ENCODE data around the gene ESPN. TPM values are rescaled to one million over a fixed set of nuclear protein-coding genes. Genes with fewer than 3 reads are reported as not detected.

The ESPN gene
- total RNA-seq, 2 experiments from 2014 or later: 0.14 to 0.55 TPM

DNA sequence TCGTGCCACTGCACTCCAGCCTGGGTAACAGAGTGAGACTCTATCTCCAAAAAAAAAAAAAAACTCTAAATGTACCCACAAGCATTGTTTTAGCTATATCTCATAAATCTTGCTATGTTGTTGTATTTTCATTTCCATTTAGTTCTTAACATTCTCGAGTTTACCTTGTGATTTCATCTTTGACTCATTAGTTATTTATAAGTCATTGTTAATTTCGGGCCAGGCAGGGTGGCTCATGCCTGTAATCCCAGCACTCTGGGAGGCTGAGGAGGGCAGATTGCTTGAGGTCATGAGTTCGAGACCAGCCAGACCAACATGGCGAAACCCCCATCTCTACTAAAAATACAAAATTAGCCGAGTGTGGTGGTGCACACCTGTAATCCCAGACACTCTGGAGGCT, 16.6 kb upstream of the ESPN start:
- intact Hi-C loops (cut with DNase I, micrococcal nuclease): no loop called here
- Mint-ChIP-seq H3K4me1 (no peaks in the 10 kb centered on the region), H3K9me3 (ENCODE audit: low read depth) (no peaks in the 10 kb centered on the region), H3K4me3 (no peak overlapping the region), H3K27ac (no peak overlapping the region), H3K27me3 (peaks cover 12% of the 10 kb centered on the region), H3K36me3 (ENCODE audit: low read depth) (no peaks in the 10 kb centered on the region)
- DNase-seq (no peak), ATAC-seq (no peak)
- CTCF ChIA-PET: interaction anchor here (0.7 to 1.8 kb wide), 5 partner anchors 10 to 161 kb away, joined by 3 to 7 read pairs (median 3); no protein-coding TSS in a partner anchor
- POLR2A ChIA-PET: no interaction called here

DNA sequence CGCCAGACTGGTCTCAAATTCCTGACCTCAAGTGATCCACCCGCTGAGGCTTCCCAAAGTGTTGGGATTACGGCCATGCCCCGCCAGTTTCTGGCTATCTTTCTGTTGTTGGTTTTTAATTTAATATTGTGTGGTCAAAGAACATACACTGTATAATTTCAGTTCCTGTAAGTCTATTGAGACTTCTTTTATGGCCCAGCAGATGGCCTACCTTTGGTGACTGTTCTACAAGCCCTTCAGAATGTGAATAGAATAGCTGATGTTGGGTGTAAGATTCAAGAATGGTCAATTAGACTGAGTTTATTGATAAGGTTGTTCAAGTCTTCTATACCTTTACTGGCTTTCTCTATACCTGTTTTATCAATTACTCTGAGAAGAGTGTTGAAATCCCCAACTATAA, 15.5 kb upstream of the ESPN start:
- ATAC-seq (no peak), DNase-seq (no peak)
- intact Hi-C loops (cut with DNase I, micrococcal nuclease): no loop called here
- Mint-ChIP-seq H3K9me3 (ENCODE audit: low read depth) (no peaks in the 10 kb centered on the region), H3K4me3 (no peak overlapping the region), H3K27ac (no peak overlapping the region), H3K4me1 (no peaks in the 10 kb centered on the region), H3K27me3 (peaks cover 12% of the 10 kb centered on the region), H3K36me3 (ENCODE audit: low read depth) (no peaks in the 10 kb centered on the region)
- CTCF ChIA-PET: interaction anchor here (0.7 to 1.6 kb wide), 3 partner anchors 14 to 233 kb away, joined by 5 to 7 read pairs (median 5); no protein-coding TSS in a partner anchor
- POLR2A ChIA-PET: no interaction called here

DNA sequence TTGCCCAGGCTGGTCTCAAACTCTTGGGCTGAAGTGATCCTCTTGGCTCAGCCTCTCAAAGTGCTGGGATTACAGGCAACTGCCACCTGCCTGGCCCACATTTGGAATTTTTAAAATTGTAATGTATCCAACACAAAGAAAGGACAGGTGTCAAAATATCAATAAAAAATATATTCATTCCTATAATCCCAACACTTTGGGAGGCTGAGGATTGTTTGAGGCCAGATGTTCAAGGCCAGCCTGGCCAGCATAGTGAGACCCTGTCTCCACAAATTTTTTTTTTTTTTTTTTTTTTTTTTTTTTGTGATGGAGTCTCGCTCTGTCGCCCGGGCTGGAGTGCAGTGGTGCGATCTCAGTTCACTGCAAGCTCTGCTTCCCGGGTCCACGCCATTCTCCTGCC, 14.8 kb upstream of the ESPN start:
- no peaks in the 10 kb centered on the region for H3K9me3 Mint-ChIP-seq (ENCODE audit: low read depth)
- DNase-seq (no peak), ATAC-seq (no peak)
- CTCF ChIA-PET: interaction anchor here (1.3 kb wide), 1 partner anchor 50 kb away, joined by 3 read pairs; no protein-coding TSS in a partner anchor
- no peak overlapping the region for H3K27ac Mint-ChIP-seq
- intact Hi-C loops (cut with DNase I, micrococcal nuclease): no loop called here
- H3K4me1 Mint-ChIP-seq: peaks cover 7% of the 10 kb centered on the region
- H3K27me3 Mint-ChIP-seq: peaks cover 18% of the 10 kb centered on the region
- no peak overlapping the region for H3K4me3 Mint-ChIP-seq
- POLR2A ChIA-PET: no interaction called here
- H3K36me3 Mint-ChIP-seq (ENCODE audit: low read depth): no peaks in the 10 kb centered on the region

DNA sequence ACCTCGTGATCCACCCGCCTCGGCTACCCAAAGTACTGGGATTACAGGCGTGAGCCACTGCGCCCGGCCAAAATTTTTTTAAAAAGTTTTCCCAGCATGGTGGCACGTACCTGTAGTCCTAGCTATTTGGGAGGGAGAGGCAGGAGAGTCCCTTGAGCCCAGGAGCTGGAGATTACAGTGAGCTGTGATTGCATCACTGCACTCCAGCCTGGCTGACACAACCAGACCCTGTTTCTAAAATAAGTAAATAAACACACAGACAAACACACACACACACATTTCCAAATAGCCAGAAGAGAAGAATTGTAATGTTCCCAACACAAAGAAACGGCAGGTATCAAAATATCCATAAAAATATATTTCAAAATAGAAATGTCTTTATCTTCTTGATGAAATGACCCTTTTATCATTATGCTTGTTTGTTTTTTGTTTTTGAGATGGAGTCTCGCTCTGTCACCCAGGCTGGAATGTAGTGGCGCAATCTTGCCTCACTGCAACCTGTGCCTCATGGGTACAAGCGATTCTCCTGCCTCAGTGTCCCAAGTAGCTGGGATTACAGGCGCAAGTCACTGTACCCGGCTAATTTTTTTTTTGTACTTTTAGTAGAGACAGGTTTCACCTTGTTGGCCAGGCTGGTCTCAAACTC, 14.2 kb upstream of the ESPN start:
- Mint-ChIP-seq H3K27ac (no peak overlapping the region), H3K9me3 (ENCODE audit: low read depth) (no peaks in the 10 kb centered on the region), H3K27me3 (peaks cover 22% of the 10 kb centered on the region), H3K36me3 (ENCODE audit: low read depth) (no peaks in the 10 kb centered on the region), H3K4me3 (no peak overlapping the region), H3K4me1 (peaks cover 9% of the 10 kb centered on the region)
- ChIA-PET POLR2A (interaction anchor here (0.7 kb wide), 1 partner anchor 376 kb away, joined by 3 read pairs; no protein-coding TSS in a partner anchor), CTCF (interaction anchor here (1.1 to 1.3 kb wide), 2 partner anchors 10 to 51 kb away, joined by 3 read pairs; no protein-coding TSS in a partner anchor)
- intact Hi-C loops (cut with DNase I, micrococcal nuclease): no loop called here
- DNase-seq: no peak
- ATAC-seq: no peak

DNA sequence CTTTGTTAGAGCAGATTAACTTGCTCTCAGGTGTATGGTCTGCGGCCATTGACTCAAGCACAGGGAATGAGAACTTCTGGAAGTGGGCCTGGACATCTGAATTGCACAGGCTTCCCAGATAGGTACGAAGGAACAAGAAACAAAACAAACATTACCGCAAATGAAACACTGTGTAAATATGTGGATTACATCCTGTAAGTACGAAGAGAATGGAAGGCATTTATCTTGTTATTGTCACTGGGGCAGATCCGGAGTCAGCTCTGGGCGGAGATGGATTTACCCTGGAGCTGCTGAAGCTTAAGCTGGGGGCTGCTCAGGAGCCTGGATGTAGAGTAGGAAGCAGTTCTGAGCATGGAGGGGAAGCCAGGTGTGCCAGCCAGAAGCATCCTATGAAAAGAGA, 11.7 kb upstream of the ESPN start:
- ChIA-PET POLR2A (no interaction called here), CTCF (interaction anchor here (0.6 to 2.2 kb wide), 2 partner anchors 10 kb away, joined by 5 to 14 read pairs; no protein-coding TSS in a partner anchor)
- H3K27ac Mint-ChIP-seq: no peak overlapping the region
- H3K27me3 Mint-ChIP-seq: peaks cover 44% of the 10 kb centered on the region
- no peak for ATAC-seq
- DNase-seq: no peak
- H3K4me1 Mint-ChIP-seq: peaks cover 9% of the 10 kb centered on the region
- H3K9me3 Mint-ChIP-seq (ENCODE audit: low read depth): no peaks in the 10 kb centered on the region
- intact Hi-C loops (cut with DNase I, micrococcal nuclease): no loop called here
- no peaks in the 10 kb centered on the region for H3K36me3 Mint-ChIP-seq (ENCODE audit: low read depth)
- no peak overlapping the region for H3K4me3 Mint-ChIP-seq

DNA sequence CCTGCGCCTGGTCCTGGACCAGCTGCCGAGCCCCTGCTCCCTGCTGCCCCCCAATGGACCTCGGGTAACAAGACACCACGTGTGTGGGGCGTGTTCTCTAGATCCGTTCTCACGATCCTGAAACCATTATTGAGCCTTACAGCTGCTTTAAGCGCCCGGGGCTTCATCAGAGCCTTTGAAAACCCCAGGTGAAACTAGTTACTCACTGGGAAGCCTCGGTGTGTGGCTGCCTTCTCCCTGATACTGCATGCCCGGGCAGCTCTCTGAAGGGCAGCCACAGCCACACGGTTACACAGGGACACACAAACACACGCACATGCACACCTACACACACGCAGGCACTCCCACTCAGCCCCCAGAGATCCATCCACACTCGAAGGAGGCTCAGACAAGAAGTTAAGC, 10.1 kb upstream of the ESPN start:
- ChIA-PET CTCF (interaction anchor here (0.7 to 2.2 kb wide), 11 partner anchors 9 to 213 kb away, joined by 3 to 14 read pairs (median 4); no protein-coding TSS in a partner anchor), POLR2A (interaction anchor here (0.5 to 0.7 kb wide), 3 partner anchors 45 to 166 kb away, joined by 3 read pairs; no protein-coding TSS in a partner anchor)
- intact Hi-C loops (cut with DNase I, micrococcal nuclease): no loop called here
- H3K4me3 Mint-ChIP-seq: no peak overlapping the region
- peak; percentile 72 for DNase-seq
- no peaks in the 10 kb centered on the region for H3K9me3 Mint-ChIP-seq (ENCODE audit: low read depth)
- H3K27ac Mint-ChIP-seq: peak overlapping the region; percentile 10
- peak; percentile 94 for ATAC-seq
- H3K4me1 Mint-ChIP-seq: peaks cover 12% of the 10 kb centered on the region
- no peaks in the 10 kb centered on the region for H3K36me3 Mint-ChIP-seq (ENCODE audit: low read depth)
- peaks cover 46% of the 10 kb centered on the region for H3K27me3 Mint-ChIP-seq

DNA sequence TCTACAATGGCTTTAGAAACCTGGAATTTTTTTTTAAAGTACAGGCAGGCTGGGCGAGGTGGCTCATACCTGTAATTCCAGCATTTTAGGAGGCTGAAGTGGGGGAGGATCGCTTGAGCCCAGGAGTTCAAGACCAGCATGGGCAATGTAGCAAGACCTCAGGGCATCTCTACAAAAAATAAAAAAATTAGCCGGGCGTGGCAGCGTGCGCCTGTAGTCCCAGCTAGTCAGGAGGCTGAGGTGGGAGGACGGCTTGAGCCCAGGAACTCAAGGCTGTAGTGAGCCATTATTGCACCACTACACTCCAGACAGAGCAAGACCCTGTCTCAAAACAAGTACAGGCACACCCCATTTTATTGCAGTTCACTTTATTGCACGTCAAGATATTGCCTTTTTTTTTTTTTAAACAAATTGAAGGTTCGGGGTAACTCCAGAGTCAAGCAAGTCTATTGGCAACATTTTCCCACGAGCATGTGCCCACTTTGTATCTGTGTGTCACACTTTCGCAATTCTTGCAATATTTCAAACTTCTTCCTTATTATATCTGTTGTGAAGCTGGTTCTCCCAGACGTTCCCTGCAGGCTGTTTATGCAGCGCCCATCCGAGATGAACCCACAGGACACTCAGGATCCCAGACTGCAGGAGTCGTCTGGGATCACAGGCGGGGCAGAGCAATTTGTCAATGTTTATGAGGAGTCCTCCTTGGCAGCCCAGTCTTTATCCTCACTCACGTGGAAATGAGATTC, 9.5 kb upstream of the ESPN start:
- H3K4me3 Mint-ChIP-seq: no peak overlapping the region
- H3K36me3 Mint-ChIP-seq (ENCODE audit: low read depth): no peaks in the 10 kb centered on the region
- H3K27ac Mint-ChIP-seq: no peak overlapping the region
- DNase-seq (no peak), ATAC-seq (no peak)
- ChIA-PET POLR2A (interaction anchor here (0.7 kb wide), 2 partner anchors 58 to 166 kb away, joined by 3 read pairs; no protein-coding TSS in a partner anchor), CTCF (interaction anchor here (0.7 to 2.2 kb wide), 10 partner anchors 8 to 213 kb away, joined by 3 to 14 read pairs (median 6); no protein-coding TSS in a partner anchor)
- H3K4me1 Mint-ChIP-seq: peaks cover 12% of the 10 kb centered on the region
- no peaks in the 10 kb centered on the region for H3K9me3 Mint-ChIP-seq (ENCODE audit: low read depth)
- H3K27me3 Mint-ChIP-seq: peaks cover 46% of the 10 kb centered on the region
- intact Hi-C loops (cut with DNase I, micrococcal nuclease): no loop called here

DNA sequence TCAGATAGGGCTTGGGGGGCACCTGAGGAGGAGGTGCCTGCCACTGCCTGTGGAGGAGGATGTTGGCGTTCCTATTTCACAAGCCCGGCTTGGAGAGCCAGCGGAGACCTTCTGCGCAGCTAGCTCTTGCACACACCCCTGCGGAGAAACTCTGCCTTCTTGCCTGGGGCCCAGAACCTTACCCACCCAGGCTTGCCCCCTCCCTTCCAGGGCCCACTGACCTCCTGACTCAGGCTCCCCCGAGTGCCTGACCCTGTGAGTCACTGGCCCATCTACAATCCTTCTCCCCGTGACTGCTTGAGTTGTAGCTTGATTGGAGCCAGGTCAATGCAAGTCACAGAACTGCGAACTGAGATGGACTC, 8.3 kb upstream of the ESPN start:
- no peak overlapping the region for H3K4me3 Mint-ChIP-seq
- no peaks in the 10 kb centered on the region for H3K9me3 Mint-ChIP-seq (ENCODE audit: low read depth)
- no peaks in the 10 kb centered on the region for H3K36me3 Mint-ChIP-seq (ENCODE audit: low read depth)
- intact Hi-C loops (cut with DNase I, micrococcal nuclease): no loop called here
- peaks cover 53% of the 10 kb centered on the region for H3K27me3 Mint-ChIP-seq
- ChIA-PET POLR2A (no interaction called here), CTCF (no interaction called here)
- H3K27ac Mint-ChIP-seq: no peak overlapping the region
- ATAC-seq: no peak
- H3K4me1 Mint-ChIP-seq: peaks cover 12% of the 10 kb centered on the region
- no peak for DNase-seq

DNA sequence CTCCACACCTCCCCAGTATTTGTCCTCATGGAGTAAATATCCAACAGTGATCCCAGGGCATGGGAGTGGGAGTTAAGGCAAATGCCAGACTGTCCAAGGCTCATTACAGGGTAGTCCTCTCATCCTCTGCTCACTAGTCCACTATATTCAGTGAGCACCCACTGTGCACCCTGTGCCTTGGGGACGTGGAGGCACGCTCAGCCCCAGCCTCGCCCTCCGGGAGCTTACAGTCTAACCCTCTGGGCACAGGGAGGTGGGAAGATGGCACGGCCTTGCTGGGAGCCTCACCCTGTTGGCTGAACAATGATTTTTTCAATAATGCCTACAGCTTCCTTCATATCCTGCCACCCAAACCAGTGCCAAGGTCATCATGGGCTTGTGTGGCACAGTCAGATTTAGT, 7.7 kb upstream of the ESPN start:
- peaks cover 56% of the 10 kb centered on the region for H3K27me3 Mint-ChIP-seq
- DNase-seq: no peak
- H3K4me1 Mint-ChIP-seq: peaks cover 12% of the 10 kb centered on the region
- H3K27ac Mint-ChIP-seq: no peak overlapping the region
- no peak overlapping the region for H3K4me3 Mint-ChIP-seq
- H3K9me3 Mint-ChIP-seq (ENCODE audit: low read depth): no peaks in the 10 kb centered on the region
- intact Hi-C loops (cut with DNase I, micrococcal nuclease): no loop called here
- ChIA-PET CTCF (no interaction called here), POLR2A (no interaction called here)
- H3K36me3 Mint-ChIP-seq (ENCODE audit: low read depth): no peaks in the 10 kb centered on the region
- no peak for ATAC-seq

DNA sequence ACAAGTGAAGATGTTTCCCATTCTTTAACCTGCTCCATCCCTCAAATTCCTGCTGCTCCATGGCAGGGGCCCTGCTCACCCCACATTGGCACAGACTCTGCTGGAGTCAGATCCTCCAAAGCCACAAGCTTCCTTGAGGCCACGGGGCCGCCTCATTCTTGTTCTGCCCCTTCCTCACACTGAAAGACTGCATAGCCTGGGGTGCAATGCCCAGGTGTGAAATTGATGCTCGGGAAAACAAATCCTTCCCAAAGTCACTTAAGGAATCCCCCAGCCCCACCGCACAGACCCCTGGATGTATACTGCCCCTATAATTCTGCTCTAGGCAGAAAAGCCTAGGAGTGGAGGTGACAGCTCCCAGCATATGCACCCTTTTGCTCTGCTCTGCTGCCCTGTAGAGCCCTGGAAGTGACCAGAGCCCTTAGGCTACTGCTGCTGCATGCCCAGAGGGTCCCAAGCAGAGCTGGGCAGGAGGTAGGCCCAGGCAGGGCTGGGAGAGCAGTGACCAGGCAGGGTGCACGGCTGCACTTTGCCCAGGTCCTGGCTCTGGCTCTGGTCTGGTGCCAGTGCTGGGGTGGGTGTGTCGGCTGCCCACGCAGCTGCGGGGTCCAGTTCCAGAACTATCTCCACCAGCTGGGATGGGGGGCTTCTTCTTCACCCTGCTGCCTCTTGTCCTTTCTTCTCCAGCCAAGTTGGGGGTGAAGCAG, 6.5 kb upstream of the ESPN start:
- H3K9me3 Mint-ChIP-seq (ENCODE audit: low read depth): no peaks in the 10 kb centered on the region
- ChIA-PET CTCF (interaction anchor here (0.7 to 6.6 kb wide), 3 partner anchors 49 to 464 kb away, joined by 3 to 35 read pairs (median 3); partner anchors contain the start of gene HES3), POLR2A (no interaction called here)
- no peak for DNase-seq
- no peaks in the 10 kb centered on the region for H3K36me3 Mint-ChIP-seq (ENCODE audit: low read depth)
- no peak for ATAC-seq
- H3K4me3 Mint-ChIP-seq: no peak overlapping the region
- no peak overlapping the region for H3K27ac Mint-ChIP-seq
- intact Hi-C loops (cut with DNase I, micrococcal nuclease): no loop called here
- peaks cover 58% of the 10 kb centered on the region for H3K27me3 Mint-ChIP-seq
- peaks cover 12% of the 10 kb centered on the region for H3K4me1 Mint-ChIP-seq

DNA sequence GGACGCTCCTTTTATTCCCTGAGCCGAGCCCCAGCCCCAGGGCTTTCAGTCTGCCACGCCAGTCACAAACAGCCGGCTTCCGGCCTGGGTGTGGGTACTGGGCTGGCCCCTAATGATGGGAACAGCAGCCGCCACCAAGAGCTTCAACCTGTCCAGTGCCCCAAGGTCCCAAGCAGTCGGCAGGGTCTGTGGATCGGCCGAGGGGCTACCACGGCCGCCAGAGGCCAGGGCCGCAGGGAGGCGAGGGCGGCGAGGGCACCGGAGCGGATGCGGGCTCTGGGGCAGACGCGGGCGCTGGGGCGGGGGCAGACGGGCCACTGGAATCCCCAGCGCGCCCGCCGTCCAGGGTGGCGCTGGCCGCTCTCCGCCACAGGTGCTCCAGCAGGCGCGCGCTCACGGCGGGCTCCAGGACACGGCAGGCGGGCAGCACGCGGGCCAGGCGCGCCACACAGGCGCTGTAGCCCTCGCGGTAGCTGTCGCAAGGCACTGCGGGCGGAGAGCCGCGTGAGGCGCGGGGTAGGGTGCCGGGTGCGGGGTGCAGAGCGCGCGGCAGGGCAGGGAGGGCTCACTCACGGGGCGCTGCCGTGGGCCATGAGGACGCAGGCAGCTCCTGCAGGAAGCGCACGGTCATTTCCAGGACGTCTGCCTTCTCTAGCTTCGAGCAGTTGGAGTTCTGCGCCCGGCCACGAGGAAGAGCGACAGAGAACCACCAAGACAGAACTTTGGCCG, 5.7 kb upstream of the ESPN start:
- Mint-ChIP-seq H3K9me3 (ENCODE audit: low read depth) (no peaks in the 10 kb centered on the region), H3K4me3 (no peak overlapping the region), H3K4me1 (peaks cover 15% of the 10 kb centered on the region), H3K27me3 (peaks cover 59% of the 10 kb centered on the region), H3K27ac (no peak overlapping the region), H3K36me3 (ENCODE audit: low read depth) (no peaks in the 10 kb centered on the region)
- DNase-seq: no peak
- POLR2A ChIA-PET: no interaction called here
- intact Hi-C loops (cut with DNase I, micrococcal nuclease): no loop called here
- no peak for ATAC-seq
- CTCF ChIA-PET: interaction anchor here (0.7 to 6.6 kb wide), 5 partner anchors 18 to 465 kb away, joined by 3 to 55 read pairs (median 3); partner anchors contain the start of gene HES3
